AG10803 (cell line): ENCODE measurements around the gene BEND5.
A peak's percentile ranks its signal among the peaks of the same experiment; 100 is the strongest.

Experiments
- DNase-seq: peaks from one replicate; pipeline ENCODE4 v3.0.0; 2010; ENCODE audit warnings: low read depth
- H3K4me3 ChIP-seq: 2 replicates; pipeline ENCODE4 v1.5.1; 2011; ENCODE audit warnings: mild to moderate bottlenecking, low read length, control low read depth
- TF ChIP-seq, protein P1 (sequence below): conservative IDR thresholded peaks from 2 replicates; pipeline ENCODE4 v1.5.1; 2011; ENCODE audit warnings: mild to moderate bottlenecking, low read length, control low read depth, inconsistent platforms

The BEND5 gene

DNA sequence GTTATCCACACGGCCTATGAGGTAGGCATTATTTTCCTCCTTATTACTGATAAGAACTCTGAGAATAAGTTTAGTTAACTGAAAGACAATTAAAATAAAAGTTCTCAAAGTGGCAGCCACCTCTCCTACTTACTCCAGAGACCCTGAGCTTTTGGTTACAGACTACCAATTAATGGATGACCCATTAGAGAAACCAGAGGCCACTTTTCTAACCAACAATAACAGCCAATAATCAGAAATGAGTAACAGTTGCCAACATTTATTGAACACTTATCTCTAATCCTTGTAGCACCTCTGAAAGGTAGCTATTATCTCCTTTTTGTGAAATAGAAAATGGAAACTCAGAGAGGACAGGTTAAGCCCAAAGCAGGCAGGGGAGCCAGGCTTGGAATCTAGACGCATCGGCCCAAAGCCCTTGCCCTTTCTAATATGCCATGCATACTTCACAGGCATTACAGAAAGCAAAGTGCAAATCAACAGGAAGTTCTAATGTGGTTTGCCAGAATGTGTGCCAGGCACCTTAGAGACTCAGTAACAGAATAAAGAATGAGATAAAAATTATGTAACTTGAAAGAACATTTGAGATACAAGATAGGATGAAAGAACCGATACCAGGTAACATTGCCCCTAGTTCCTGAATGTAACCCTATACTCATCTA lies 50.0 kb downstream of the BEND5 start:
- no peak overlapping the region for H3K4me3 ChIP-seq
- no peak for DNase-seq
- TF ChIP-seq, protein P1, sequence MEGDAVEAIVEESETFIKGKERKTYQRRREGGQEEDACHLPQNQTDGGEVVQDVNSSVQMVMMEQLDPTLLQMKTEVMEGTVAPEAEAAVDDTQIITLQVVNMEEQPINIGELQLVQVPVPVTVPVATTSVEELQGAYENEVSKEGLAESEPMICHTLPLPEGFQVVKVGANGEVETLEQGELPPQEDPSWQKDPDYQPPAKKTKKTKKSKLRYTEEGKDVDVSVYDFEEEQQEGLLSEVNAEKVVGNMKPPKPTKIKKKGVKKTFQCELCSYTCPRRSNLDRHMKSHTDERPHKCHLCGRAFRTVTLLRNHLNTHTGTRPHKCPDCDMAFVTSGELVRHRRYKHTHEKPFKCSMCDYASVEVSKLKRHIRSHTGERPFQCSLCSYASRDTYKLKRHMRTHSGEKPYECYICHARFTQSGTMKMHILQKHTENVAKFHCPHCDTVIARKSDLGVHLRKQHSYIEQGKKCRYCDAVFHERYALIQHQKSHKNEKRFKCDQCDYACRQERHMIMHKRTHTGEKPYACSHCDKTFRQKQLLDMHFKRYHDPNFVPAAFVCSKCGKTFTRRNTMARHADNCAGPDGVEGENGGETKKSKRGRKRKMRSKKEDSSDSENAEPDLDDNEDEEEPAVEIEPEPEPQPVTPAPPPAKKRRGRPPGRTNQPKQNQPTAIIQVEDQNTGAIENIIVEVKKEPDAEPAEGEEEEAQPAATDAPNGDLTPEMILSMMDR = no peak

DNA sequence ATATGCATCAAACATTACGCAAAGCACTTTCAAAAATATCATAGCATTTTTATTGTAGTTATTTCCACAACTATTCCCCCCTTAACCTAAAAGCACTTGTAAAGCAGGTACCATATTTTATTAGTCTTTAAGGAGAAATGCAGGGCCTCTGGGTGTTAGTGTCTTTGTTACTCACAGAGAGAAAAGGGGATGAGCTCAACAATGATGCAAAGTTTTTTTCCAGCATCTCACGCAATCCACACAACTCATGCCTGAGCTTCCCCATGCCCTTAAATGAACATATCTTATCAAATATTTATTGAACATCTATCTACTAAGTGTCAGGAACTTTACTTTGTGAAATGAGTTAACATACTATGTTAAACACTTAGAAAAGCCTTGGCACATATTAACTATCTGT lies 50.6 kb downstream of the BEND5 start:
- no peak overlapping the region for H3K4me3 ChIP-seq
- TF ChIP-seq, protein P1 = no peak
- no peak for DNase-seq

DNA sequence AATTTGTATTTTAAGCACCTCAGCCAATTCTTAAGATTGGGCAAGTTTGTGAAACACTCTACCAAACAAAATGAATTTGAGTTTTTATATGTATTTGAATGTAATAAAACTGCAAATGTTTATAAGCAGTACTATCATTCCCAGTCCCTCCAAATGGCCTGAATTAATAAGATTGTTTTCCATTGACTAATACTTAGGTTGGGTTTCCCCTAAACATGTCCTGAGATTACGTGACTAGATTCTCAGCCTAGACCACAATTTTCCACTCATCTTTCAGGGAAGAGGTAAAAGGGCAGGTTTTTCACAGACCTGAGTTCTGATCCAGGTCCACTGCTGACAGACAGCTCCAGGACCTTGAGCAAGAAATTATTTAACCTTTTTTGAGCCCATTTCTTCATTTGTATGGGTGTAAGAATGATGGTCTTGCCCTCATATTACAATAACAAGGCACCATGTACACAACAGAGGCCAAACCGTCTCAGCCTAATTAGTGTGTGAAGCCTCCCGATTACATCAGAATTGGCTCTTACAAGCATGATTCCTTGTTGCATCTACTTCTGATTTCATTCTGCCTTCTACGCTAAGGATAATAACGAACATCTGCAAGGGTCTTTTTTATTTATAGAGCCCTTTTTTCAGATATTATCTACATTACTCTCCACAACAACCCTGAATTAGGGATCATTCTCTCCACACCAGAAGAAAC lies 51.2 kb downstream of the BEND5 start:
- TF ChIP-seq, protein P1 = no peak
- DNase-seq = peak; percentile 11
- no peak overlapping the region for H3K4me3 ChIP-seq

DNA sequence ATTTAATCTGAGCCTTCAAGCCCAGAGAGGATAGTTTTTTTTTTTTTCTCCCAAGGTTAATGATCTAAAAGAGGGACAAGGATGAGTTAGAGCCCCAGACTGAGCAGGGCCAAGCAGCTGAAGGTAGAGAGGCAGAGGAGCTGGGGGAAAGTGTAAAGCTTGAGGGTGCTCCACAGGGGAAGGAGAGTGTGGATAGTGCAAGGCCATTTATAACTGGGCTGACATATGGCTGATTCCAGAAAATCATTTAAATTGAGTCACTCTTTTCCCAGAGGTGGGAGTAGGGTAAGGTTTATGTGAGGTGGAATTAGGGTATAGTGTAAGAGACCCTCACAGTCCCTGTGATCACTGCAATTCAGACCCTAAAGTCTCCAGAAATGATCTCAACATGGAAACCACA lies 55.8 kb downstream of the BEND5 start:
- no peak for DNase-seq
- TF ChIP-seq, protein P1 = no peak

DNA sequence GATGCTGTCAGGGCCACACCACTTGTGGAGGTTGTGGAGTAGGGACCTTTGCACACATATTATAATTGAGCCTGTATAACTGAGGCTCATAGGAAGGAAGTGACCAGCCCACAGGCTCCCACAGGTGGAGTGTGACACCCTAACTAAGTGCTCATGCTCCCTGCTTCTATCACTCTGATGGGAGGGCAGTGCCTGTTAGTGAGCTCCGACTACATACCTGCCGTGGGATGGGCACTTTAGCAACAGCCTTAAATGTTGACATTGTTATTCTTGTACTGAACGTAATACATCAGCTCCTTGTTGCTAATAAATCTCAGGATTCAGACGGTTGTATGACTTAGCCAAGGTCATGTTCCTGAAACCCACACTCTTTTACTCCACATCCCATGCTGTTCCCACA lies 58.0 kb downstream of the BEND5 start:
- TF ChIP-seq, protein P1 = no peak
- no peak for DNase-seq
- H3K4me3 ChIP-seq = no peak overlapping the region

More for the DNA sequence above, 55.8 kb downstream of the BEND5 start:
- H3K4me3 ChIP-seq = no peak overlapping the region

DNA sequence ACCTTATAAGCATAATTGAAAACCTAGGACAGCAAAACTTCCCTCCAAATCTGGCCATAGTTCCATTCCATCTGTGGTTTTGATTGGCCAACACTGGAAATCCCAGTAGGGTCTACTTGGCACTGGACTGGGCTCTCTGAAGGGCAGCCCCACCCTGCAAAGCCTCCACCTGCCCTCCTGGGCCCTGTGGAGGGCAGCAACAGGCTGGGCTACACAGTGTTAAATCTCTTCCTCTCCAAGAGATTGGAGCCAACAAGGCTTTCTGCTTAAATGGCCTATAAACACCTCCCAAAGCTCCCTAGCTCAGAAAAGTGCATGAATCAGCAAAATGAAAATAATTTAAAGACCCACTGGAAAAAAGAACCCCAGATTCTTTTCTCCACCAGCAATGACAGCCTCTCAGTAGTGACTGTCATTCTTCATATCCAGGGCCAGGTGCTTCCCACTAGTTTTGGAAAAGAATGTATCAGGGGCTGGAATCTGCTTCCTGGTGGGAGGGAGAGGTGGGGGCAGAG lies 58.5 kb downstream of the BEND5 start:
- no peak for DNase-seq
- TF ChIP-seq, protein P1 = no peak

DNA sequence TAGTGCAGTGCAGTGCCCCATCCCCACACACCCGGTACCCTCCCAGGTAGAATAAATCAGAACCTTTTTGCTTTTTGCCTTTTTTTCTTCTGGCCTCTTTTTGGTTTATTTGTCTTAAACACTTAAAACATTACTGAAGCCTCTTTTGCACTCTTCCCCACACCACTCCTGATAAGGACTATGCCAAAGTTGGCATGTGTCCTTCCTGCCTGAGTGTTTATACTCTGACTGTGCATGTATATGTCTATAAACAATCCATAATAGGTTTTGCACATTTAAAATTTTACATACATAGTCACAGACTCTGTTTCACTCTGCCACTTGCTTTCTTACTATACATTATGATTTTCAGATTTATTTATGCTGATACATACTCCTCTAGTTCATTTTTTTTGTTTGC lies 59.6 kb downstream of the BEND5 start:
- H3K4me3 ChIP-seq = no peak overlapping the region

More for the DNA sequence above, 58.5 kb downstream of the BEND5 start:
- no peak overlapping the region for H3K4me3 ChIP-seq

More for the DNA sequence above, 59.6 kb downstream of the BEND5 start:
- no peak for DNase-seq
- TF ChIP-seq, protein P1 = no peak
